ENCODE results near the gene AMOTL1. TPM values are rescaled to one million over a fixed set of nuclear protein-coding genes. Genes with fewer than 3 reads are reported as not detected.
"Not testable (repeated sequence)": the region's sequence is repeated elsewhere in the genome, so short reads cannot be mapped to it uniquely, and the experiment has no call there.

Gene AMOTL1
- total and polyA plus RNA-seq, 2 donors (not counting 3 experiments of a cell fraction or from before 2014, with no cell fraction given), result 12.5 to 37.8 TPM

DNA sequence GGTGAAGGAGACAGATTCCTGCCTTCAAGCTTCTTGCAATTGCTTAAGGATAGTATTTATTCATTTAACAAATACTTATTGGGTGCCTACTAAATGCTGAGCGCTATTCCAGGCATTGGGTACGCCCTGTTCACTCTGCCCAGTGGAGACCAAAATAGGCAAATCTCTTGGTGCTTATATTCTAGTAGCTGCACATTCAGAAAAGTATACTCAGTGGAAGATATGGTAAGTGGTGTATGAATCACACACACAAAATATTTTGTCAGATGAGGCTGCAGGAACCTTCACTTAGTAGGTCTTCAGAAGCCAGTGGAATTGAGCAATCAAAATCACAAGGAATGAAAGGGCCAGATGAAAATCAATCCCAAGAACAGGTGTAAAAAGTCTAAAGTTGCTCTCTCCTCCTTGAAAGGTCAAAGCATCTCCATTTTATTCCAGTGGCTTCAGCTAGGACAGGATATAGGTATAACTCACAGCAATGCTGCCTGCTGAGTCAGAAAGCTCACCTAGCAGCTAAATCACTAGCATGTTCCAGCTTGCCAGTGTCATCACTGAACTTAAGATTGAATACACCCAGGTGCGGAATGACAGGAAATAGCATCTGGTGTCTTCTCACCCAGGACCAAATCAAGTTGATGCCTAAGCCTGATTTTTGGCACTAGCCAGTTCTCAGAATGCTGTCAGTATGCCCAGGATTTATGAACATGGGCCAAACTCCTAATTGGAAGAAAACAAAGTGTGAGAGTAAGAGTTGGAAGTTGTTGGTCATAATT is 83.9 kb downstream of the AMOTL1 start:
- DNase-seq (ENCODE audit: low read depth, low spot score), result no peak
- no peak overlapping the region for H3K4me2 ChIP-seq (ENCODE audit: insufficient read depth, low read length)
- no peaks in the 10 kb centered on the region for H3K27me3 ChIP-seq (ENCODE audit: control insufficient read depth in 2 of 2, insufficient read depth in 2 of 2, low read length in 2 of 2)
- no peaks in the 10 kb centered on the region for H4K20me1 ChIP-seq (replicated peaks; ENCODE audit: control insufficient read depth, extremely low read depth, insufficient read depth, low read length)
- POLR2A ChIA-PET, result no interaction called here
- BruUV-seq (replicated peaks), result no TSS peak
- H3K4me1 ChIP-seq (ENCODE audit: control insufficient read depth, extremely low read depth, insufficient read depth, low read length), result no peaks in the 10 kb centered on the region
- H3K9me1 ChIP-seq (replicated peaks; ENCODE audit: control insufficient read depth, extremely low read depth, insufficient read depth, low read length), result no peaks in the 10 kb centered on the region
- dilution Hi-C loops (cut with MboI; ENCODE audit: extremely low pct_ligation_motif_present, low sequenced_read_pairs) (no loop called here), intact Hi-C loops (cut with micrococcal nuclease) (no loop called here)
- H3K36me3 ChIP-seq (ENCODE audit: control insufficient read depth in 2 of 2, extremely low read depth in 1 of 2, insufficient read depth in 2 of 2, low read length in 2 of 2), result peaks cover 6 to 29% of the 10 kb centered on the region in 2 experiments
- CTCF ChIA-PET, result interaction anchor here (1.0 kb wide), 1 partner anchor 88 kb away, joined by 3 read pairs; no protein-coding TSS in a partner anchor
- FAIRE-seq, result no peak
- no peak overlapping the region for H2AFZ ChIP-seq (ENCODE audit: low read depth, low read length)
- no peak for TF ChIP-seq GATA2 (IDR thresholded peaks at IDR 0.05; ENCODE audit: insufficient read depth, insufficient read length, low read depth, low read length)
- no peak for TF ChIP-seq POLR2A (IDR thresholded peaks at IDR 0.05; ENCODE audit: low read depth, low read length)
- no peak for TF ChIP-seq FOS (IDR thresholded peaks at IDR 0.05; ENCODE audit: borderline replicate concordance, insufficient read depth, low read length)
- no peak for TF ChIP-seq MYC (IDR thresholded peaks at IDR 0.05; ENCODE audit: low read depth, low read length)
- TF ChIP-seq JUN (IDR thresholded peaks at IDR 0.05; ENCODE audit: borderline replicate concordance, insufficient read depth, insufficient read length, low read depth), result no peak
- TF ChIP-seq EZH2 (IDR thresholded peaks at IDR 0.05; ENCODE audit: borderline replicate concordance, low read depth, low read length, severe bottlenecking), result no peak
- TF ChIP-seq, protein P1, sequence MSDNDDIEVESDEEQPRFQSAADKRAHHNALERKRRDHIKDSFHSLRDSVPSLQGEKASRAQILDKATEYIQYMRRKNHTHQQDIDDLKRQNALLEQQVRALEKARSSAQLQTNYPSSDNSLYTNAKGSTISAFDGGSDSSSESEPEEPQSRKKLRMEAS (IDR thresholded peaks at IDR 0.05; ENCODE audit: insufficient read depth, insufficient read length), result no peak
- no peak for TF ChIP-seq POLR2AphosphoS5 (IDR thresholded peaks at IDR 0.05; ENCODE audit: insufficient read depth, low read depth, low read length)
- TF ChIP-seq, protein P2, sequence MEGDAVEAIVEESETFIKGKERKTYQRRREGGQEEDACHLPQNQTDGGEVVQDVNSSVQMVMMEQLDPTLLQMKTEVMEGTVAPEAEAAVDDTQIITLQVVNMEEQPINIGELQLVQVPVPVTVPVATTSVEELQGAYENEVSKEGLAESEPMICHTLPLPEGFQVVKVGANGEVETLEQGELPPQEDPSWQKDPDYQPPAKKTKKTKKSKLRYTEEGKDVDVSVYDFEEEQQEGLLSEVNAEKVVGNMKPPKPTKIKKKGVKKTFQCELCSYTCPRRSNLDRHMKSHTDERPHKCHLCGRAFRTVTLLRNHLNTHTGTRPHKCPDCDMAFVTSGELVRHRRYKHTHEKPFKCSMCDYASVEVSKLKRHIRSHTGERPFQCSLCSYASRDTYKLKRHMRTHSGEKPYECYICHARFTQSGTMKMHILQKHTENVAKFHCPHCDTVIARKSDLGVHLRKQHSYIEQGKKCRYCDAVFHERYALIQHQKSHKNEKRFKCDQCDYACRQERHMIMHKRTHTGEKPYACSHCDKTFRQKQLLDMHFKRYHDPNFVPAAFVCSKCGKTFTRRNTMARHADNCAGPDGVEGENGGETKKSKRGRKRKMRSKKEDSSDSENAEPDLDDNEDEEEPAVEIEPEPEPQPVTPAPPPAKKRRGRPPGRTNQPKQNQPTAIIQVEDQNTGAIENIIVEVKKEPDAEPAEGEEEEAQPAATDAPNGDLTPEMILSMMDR (IDR thresholded peaks at IDR 0.05; ENCODE audit: extremely low read depth in 1 of 2, insufficient read depth in 1 of 2, low read depth in 1 of 2, low read length in 2 of 2), result no peak
- no peak overlapping the region for H3K9ac ChIP-seq (replicated peaks; ENCODE audit: extremely low read depth, insufficient read depth, low read length)
- no peak overlapping the region for H3K4me3 ChIP-seq (replicated peaks in 1 of 3; ENCODE audit: insufficient read depth in 1 of 3, low read depth in 1 of 3, low read length in 3 of 3)
- H3K27ac ChIP-seq (ENCODE audit: insufficient read depth, low read depth, low read length), result no peak overlapping the region
- H3K79me2 ChIP-seq (ENCODE audit: control insufficient read depth, insufficient read depth, low read length), result no peaks in the 10 kb centered on the region
- H3K9me3 ChIP-seq (replicated peaks; ENCODE audit: control insufficient read depth, insufficient read depth, low read length), result no peaks in the 10 kb centered on the region

DNA sequence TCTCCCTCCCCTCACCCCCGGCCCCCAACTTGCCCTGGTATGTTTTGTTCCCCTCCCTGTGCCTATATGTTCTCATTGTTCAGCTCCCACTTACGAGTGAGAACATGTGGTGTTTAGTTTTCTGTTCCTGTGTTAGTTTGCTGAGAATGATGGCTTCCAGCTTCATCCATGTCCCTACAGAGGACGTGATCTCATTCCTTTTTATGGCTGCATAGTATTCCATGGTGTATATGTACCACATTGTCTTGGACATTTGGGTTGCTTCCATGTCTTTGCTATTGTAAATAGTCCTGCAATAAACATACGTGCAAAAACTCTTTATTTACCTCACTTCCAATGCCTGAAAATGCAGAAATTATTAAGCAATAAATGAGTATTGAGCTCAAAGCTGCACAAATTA is 85.1 kb downstream of the AMOTL1 start:
- H3K36me3 ChIP-seq (ENCODE audit: control insufficient read depth in 2 of 2, extremely low read depth in 1 of 2, insufficient read depth in 2 of 2, low read length in 2 of 2), result peaks cover 6 to 30% of the 10 kb centered on the region in 2 experiments
- POLR2A ChIA-PET, result not testable (repeated sequence)

More for the DNA sequence above, 85.1 kb downstream of the AMOTL1 start:
- FAIRE-seq; H3K9me1 ChIP-seq (replicated peaks; ENCODE audit: control insufficient read depth, extremely low read depth, insufficient read depth, low read length); H3K9ac ChIP-seq (replicated peaks; ENCODE audit: extremely low read depth, insufficient read depth, low read length); H3K27ac ChIP-seq (ENCODE audit: insufficient read depth, low read depth, low read length); H3K4me1 ChIP-seq (ENCODE audit: control insufficient read depth, extremely low read depth, insufficient read depth, low read length); H3K4me2 ChIP-seq (ENCODE audit: insufficient read depth, low read length); H3K9me3 ChIP-seq (replicated peaks; ENCODE audit: control insufficient read depth, insufficient read depth, low read length); H2AFZ ChIP-seq (ENCODE audit: low read depth, low read length); intact Hi-C loops (cut with micrococcal nuclease); H3K79me2 ChIP-seq (ENCODE audit: control insufficient read depth, insufficient read depth, low read length); H4K20me1 ChIP-seq (replicated peaks; ENCODE audit: control insufficient read depth, extremely low read depth, insufficient read depth, low read length); H3K27me3 ChIP-seq (ENCODE audit: control insufficient read depth in 2 of 2, insufficient read depth in 2 of 2, low read length in 2 of 2); DNase-seq (ENCODE audit: low read depth, low spot score); H3K4me3 ChIP-seq (replicated peaks in 1 of 3; ENCODE audit: insufficient read depth in 1 of 3, low read depth in 1 of 3, low read length in 3 of 3); BruUV-seq (replicated peaks); dilution Hi-C loops (cut with MboI; ENCODE audit: extremely low pct_ligation_motif_present, low sequenced_read_pairs): not testable (repeated sequence)
- CTCF ChIA-PET, result interaction anchor here (0.7 kb wide), 1 partner anchor 22 kb away, joined by 3 read pairs; no protein-coding TSS in a partner anchor

All from endothelial cell of umbilical vein (primary cell).